ENCODE results near the gene GAK.

GRCh38 chr4:970046-970745, 38.1 kb upstream of the GAK start:
- no peak for TF ChIP-seq CTCF (IDR thresholded peaks at IDR 0.05)
- TF ChIP-seq POLR2A (IDR thresholded peaks at IDR 0.05) = no peak
